ENCODE results near the gene TMEM175.

DNA sequence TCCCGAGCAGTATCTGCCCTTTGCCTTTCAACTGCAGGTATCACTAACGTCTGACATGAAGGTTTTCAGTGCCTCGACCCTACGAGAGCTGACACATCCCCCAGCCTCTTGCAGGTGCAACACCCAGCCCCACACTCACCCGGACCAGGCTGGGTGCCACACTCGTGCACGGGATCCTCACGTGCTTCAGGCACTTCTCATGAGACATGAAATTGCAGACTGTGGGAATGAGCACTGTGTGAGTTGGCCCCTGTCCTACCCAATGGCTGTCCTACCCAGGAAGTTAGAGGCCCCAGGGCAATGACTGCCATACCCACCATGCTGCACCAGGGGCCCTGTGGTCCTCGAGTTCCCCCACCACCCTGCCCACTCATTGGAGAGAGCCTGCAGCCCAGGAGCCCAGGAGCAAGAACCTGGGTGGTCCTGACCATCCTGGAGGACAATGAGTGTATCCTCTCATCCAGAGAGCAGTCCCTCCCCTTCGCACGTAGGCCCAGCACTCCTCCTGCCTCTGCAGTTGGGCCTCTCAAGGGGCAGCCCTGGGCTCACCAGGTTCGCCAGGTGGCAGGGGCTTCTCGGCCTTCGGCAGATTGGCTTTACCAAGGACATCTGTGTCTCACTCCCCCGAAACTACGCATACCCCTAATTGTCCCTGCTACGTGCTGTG is 38.7 kb downstream of the TMEM175 start:
- TF ChIP-seq, protein P1, sequence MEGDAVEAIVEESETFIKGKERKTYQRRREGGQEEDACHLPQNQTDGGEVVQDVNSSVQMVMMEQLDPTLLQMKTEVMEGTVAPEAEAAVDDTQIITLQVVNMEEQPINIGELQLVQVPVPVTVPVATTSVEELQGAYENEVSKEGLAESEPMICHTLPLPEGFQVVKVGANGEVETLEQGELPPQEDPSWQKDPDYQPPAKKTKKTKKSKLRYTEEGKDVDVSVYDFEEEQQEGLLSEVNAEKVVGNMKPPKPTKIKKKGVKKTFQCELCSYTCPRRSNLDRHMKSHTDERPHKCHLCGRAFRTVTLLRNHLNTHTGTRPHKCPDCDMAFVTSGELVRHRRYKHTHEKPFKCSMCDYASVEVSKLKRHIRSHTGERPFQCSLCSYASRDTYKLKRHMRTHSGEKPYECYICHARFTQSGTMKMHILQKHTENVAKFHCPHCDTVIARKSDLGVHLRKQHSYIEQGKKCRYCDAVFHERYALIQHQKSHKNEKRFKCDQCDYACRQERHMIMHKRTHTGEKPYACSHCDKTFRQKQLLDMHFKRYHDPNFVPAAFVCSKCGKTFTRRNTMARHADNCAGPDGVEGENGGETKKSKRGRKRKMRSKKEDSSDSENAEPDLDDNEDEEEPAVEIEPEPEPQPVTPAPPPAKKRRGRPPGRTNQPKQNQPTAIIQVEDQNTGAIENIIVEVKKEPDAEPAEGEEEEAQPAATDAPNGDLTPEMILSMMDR (IDR thresholded peaks at IDR 0.05), result no peak
- TF ChIP-seq ZFX (IDR thresholded peaks at IDR 0.05; ENCODE audit: borderline replicate concordance), result no peak
